GM12878 (cell line): ENCODE results near the gene NES.

Experiments used
- CTCF ChIP-seq, 3 experiments: IDR thresholded peaks in 2 of 3; conservative IDR thresholded peaks in 1 of 3; 2 replicates each; pipeline ENCODE4 v1.5.1; 2011; ENCODE audit warnings: low read depth in 3 of 3, low read length in 3 of 3, mild to moderate bottlenecking in 3 of 3, control low read depth in 2 of 3, moderate library complexity in 2 of 3, inconsistent platforms in 1 of 3, mixed read lengths in 1 of 3; ENCODE audit not compliant: control insufficient read depth in 2 of 3, insufficient read depth in 1 of 3; ENCODE audit errors: extremely low read depth in 1 of 3
- EP300 ChIP-seq, 2 experiments: fragments of 150-350 bp in 1 of 2; IDR thresholded peaks; 2 replicates each; pipeline ENCODE4 v1.6.1; 2011 to 2012; ENCODE audit warnings: low read depth in 2 of 2, low read length in 2 of 2, borderline replicate concordance in 1 of 2, improper control_type of control experiment in 1 of 2, inconsistent platforms in 1 of 2; ENCODE audit not compliant: control insufficient read depth in 1 of 2
- IKZF1 ChIP-seq: fragments of 450-650 bp; conservative IDR thresholded peaks from 2 replicates; pipeline ENCODE4 v1.6.1; 2017; ENCODE audit warnings: antibody characterized with exemption, mild to moderate bottlenecking
- MYC ChIP-seq: IDR thresholded peaks from 2 replicates; pipeline ENCODE4 v1.6.1; 2011; ENCODE audit warnings: mild to moderate bottlenecking, low read length, moderate library complexity, inconsistent platforms; ENCODE audit not compliant: insufficient read depth, insufficient replicate concordance, insufficient read length, severe bottlenecking
- POLR2A ChIP-seq: IDR thresholded peaks from 2 replicates; pipeline ENCODE4 v1.6.1; 2011; ENCODE audit warnings: low read depth, mild to moderate bottlenecking, low read length
- SPI1 ChIP-seq: IDR thresholded peaks from 2 replicates; pipeline ENCODE4 v1.6.1; 2011; ENCODE audit warnings: low read depth, mild to moderate bottlenecking, low read length, moderate library complexity, borderline replicate concordance; ENCODE audit not compliant: insufficient read depth
- USF2 ChIP-seq: IDR thresholded peaks from 2 replicates; pipeline ENCODE4 v1.6.1; 2011; ENCODE audit warnings: low read depth, low read length, improper control_type of control experiment, borderline replicate concordance

GRCh38 chr1:156625436-156626078, 51.6 kb downstream of the NES start:
- no peak for TF ChIP-seq POLR2A
- peak; percentile 75 to 93 (median 80) for TF ChIP-seq CTCF (IDR thresholded peaks at IDR 0.05 in 2 of 3, conservative IDR thresholded peaks at IDR 0.05 in 1 of 3; ENCODE audit: control insufficient read depth in 2 of 3, extremely low read depth in 1 of 3, insufficient read depth in 1 of 3, low read depth in 3 of 3, low read length in 3 of 3)
- TF ChIP-seq IKZF1, result peak; percentile 28; the same call in 1 of the 2 replicates
- no peak for TF ChIP-seq EP300 (IDR thresholded peaks at IDR 0.05; ENCODE audit: borderline replicate concordance in 1 of 2, control insufficient read depth in 1 of 2, low read depth in 2 of 2, low read length in 2 of 2)
- no peak for TF ChIP-seq MYC
- TF ChIP-seq SPI1, result no peak
- no peak for TF ChIP-seq USF2
